ENCODE results near the gene TULP4.

Gene TULP4, protein sequence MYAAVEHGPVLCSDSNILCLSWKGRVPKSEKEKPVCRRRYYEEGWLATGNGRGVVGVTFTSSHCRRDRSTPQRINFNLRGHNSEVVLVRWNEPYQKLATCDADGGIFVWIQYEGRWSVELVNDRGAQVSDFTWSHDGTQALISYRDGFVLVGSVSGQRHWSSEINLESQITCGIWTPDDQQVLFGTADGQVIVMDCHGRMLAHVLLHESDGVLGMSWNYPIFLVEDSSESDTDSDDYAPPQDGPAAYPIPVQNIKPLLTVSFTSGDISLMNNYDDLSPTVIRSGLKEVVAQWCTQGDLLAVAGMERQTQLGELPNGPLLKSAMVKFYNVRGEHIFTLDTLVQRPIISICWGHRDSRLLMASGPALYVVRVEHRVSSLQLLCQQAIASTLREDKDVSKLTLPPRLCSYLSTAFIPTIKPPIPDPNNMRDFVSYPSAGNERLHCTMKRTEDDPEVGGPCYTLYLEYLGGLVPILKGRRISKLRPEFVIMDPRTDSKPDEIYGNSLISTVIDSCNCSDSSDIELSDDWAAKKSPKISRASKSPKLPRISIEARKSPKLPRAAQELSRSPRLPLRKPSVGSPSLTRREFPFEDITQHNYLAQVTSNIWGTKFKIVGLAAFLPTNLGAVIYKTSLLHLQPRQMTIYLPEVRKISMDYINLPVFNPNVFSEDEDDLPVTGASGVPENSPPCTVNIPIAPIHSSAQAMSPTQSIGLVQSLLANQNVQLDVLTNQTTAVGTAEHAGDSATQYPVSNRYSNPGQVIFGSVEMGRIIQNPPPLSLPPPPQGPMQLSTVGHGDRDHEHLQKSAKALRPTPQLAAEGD (N-terminal part only)

DNA sequence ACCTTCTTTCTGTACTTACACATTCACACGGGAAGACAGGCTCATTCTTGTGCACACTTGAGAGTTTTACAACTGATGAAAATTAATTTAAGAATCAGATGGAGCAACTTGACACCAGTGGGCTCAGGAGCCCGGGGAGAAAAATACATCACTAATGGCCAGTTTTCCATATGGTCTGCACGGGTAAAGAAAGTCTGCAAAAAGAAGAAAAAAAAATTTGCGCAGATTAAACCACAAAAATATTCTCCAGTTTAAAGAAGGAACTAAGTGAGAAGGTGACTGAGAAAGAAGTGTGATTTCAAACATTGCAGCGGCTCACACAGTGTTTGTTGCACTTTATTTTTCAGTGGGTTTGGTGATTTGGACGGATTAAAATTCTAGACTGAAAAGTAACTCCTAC, at the start of gene TULP4:
TSS of gene TULP4 (plus strand) at position 301 of the 400 bp plus-strand sequence. CDS start 1,552 bp downstream, outside the sequence.
- DNase-seq: no peak

DNA sequence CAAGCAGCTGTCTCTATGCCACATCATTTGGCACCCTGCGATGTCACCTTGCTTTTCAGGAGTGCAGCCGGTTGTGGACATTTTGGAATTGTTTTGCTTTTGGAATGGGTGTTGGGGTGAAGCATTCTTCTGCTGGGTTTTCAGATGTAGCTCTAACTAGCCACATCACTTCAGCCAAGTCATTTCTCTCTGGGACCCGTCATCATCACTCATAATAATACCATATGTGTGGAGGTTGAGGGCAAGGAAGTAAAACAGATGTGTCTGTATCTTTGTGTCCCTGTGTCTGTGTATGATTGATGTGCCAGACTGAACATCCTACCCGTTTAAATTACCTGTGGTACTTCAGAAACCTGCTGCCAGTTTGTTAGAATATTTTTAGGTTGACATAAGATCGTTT, 49.5 kb upstream of the TULP4 start:
- DNase-seq: no peak

GRCh38 chr6:158264180-158264579, 48.1 kb upstream of the TULP4 start:
- DNase-seq: no peak

GRCh38 chr6:158266131-158266530, 46.1 kb upstream of the TULP4 start:
- no peak for DNase-seq

DNA sequence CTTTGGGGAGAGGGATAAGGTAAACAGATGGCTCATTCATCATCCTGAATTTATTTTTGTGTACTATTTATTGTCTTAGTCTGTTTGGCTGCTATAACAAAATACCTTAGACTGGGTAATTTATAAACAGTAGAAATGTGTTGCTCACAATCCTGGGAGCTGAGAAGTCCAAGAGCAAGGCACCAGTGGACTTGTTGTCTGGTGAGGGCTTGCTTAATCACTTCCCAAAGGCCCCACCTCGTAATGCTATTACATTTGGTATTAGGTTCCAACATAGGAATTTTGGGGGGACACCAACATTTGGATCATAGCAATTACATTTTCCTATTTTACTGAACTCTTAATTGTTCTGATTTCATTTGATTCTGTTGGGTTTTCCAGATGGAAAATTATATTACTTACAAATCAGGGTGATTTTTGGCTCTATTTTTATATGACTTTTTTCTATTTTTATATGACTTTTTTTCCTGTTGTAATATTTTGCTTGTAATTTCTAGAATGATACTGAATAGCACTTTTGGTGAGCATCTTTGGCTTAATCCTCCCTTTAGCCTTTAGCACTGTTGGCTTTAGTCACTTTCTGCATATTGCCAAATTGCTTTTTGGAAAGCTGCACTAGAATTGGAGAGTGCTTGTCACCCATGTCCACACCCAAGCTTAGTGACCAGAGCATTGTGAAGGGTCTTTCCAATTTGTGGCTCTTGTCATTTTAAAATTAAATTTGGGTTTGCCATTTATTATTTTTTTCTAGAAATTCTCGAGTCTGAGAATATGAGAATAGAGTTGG, 43.7 kb upstream of the TULP4 start:
- DNase-seq: no peak

GRCh38 chr6:158269657-158270056, 42.6 kb upstream of the TULP4 start:
- no peak for DNase-seq

- no peak for DNase-seq
Measured at GRCh38 chr6:158270389-158271127, 41.7 kb upstream of the TULP4 start.

GRCh38 chr6:158272324-158272723, 39.9 kb upstream of the TULP4 start:
- no peak for DNase-seq

DNA sequence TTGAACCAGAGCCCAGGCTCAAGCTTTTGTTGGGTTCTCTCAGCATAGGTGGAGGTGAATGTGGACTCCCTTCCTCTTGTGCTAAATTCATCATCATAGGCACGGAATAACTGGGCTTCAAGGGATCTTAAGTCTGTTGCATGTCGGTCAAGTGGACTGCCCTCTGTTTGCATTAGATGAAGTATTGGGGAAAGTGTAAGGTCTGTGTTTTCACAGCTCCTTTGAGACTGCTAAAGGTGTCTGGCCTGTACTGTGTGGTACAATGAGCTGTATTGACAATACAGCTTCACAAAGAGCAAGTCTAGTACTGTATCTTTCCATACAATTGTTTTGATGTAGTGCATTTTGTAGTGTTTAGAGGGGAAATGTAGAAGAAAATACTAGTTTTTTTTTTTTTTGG, 34.3 kb upstream of the TULP4 start:
- DNase-seq: no peak

DNA sequence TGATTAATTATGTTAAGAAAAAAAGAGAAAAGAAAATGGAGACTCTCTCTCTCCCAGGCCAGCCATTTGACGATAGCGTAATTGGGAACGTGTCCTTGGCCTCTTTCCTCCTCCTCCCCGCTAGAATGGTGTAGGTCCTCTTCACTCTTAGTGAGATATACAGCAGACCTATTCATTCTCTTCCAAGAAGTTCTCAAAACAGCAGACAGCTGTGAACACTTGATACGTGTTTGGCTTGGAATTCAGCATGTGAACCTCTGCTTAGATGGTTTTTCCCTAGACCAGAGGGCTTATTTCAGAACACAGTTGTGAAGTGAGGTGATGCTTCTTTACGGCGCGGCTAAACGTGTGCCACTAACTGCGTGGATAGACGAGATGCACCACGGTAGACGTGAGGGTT, 32.6 kb upstream of the TULP4 start:
- no peak for DNase-seq

DNA sequence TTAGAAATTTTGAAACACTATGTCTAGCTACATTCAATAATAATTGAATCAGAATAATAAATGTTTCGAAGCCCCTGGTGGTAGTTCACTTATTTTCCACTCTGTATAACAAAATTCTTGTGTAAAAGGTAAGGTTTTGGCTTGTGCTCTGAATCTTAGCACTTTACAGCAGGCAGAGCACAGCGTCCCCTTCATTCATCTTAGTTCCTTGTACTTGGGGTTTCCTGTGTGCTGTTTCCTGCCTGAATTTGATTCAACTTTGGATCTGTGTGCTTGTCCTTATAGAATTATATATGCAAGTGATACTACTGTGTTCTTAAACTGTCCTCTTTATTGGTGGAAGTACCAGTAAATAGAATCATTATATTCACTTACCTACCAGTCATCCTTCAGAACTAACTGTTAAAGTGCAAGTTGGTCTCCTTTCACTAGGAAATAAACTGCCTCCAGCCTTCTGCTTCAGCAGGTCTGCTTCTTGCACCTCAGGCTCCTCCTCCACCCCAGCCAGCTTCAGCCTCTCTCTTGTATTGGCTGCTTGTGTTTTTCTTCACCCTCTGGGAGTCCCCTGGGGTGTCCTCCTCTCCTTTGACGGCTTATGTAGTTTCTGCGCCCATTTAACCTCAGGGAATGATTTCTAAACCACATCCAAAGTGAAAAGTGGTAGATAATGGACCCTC, 28.8 kb upstream of the TULP4 start:
- no peak for DNase-seq

DNA sequence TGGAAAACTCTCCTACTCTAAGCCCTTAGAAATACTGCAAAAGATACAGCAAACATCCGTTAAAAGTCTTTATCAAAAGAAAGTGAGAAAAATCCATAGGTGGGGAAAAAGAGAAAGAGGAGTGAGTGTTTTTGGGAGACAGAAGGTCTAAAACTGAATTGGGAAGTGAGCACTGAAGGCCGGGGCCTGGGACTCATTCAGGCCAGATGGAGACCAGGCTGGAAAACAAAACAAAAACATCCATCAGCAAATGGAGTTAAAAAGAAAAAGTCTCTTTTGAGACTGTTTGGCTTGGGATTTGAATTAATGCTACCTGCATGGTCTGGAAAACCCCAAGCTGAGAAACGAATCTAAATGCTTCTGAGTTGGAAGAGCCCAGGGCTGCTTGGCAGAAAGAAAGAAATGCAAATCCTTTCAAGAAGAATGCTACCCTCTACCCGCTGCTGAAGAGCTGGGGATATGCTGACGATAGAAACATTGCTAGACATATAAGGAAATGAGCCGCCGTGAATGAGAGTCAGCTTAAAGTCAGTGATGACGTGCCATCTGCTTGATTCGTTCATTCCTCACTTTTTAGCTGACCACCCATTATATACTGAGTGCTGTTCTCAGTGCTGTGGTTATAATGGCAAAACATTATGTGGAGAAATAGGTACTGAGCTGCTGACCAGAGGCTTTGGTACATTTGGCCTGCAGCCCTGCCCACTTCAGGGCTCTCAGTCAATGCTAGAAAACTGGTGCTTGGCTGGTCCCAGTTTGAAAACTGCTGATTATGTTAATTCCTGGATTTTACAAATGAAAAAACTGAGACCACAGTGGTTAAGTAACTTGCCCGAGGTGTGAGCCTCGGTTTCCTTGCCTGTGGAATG, 28.0 kb upstream of the TULP4 start:
- DNase-seq: no peak

- DNase-seq: no peak
Measured at GRCh38 chr6:158284876-158285655, 27.2 kb upstream of the TULP4 start.

DNA sequence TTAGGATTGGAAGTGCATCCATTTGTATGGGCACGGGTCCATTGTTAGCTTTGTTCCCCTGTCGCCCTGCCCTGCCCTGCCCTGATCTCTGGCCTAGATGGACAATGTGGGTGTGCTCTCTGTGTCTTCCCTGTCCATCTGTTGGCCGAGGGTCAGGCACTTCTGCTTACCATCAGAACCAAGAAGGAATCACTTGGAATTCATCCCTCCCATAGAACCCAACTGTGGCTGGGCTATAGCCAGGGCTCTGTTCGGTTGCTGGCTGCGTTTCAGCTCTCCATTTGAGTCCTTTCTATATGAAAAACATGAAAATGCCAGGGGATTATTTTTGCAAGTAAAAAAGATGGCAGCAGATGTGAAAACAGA, 26.6 kb upstream of the TULP4 start:
- DNase-seq: no peak

- DNase-seq: no peak
Measured at GRCh38 chr6:158286413-158286812, 25.9 kb upstream of the TULP4 start.

GRCh38 chr6:158287047-158287446, 25.2 kb upstream of the TULP4 start:
- no peak for DNase-seq

DNA sequence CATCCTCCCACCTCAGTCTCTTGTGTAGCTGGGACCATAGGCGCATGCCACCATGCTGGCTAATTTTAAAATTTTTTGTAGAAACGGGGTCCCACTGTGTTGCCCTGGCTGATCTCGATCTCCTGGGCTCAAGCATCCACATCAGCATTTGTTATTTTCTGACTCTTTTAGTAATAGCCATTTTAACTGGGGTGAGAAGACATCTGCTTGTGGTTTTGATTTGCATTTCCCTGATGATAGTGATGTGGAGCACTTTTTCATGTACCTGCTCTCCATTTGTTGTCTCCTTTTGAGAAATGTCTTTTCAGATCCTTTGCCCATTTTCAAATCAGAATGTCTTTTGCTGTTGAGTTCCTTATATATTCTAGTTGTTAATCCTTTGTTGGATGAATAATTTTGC, 22.2 kb upstream of the TULP4 start:
- peak; percentile 38 for DNase-seq

GRCh38 chr6:158290659-158291058, 21.6 kb upstream of the TULP4 start:
- DNase-seq: no peak

DNA sequence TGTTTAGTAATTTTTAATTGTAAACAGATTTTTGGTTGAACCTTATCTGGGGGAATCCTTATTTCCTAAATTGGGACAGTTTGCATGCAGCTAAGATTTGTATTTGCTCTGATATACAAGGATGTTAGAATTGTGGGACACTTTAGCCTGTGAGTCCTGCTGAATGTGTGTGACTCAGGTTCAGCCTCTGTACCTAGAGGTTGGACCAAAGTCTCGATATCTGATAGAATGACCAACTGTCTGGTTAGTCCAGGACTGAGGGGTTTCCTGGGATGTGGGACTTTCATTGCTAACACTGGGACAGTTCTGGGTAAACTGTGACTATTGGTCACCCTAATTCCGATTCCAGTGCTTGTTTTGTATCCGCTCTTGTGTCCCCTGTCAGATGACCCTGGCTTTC, 20.2 kb upstream of the TULP4 start:
- no peak for DNase-seq

GRCh38 chr6:158293122-158293521, 19.1 kb upstream of the TULP4 start:
- no peak for DNase-seq
